HepG2 (cell line): ENCODE results near the gene IFT80. TPM values are rescaled to one million over a fixed set of nuclear protein-coding genes. Genes with fewer than 3 reads are reported as not detected.

Experiments
- FOXP1 ChIP-seq, 2 experiments: fragments of 450-650 bp in 1 of 2; IDR thresholded peaks; 2 replicates each; pipeline ENCODE4 v1.6.1; 2017 to 2018; ENCODE audit warnings: antibody characterized with exemption in 1 of 2
- GZF1 ChIP-seq: sonication (generic); formaldehyde crosslinking; IDR thresholded peaks from 2 replicates; pipeline ENCODE4 v1.5.1; 2020; ENCODE audit warnings: mild to moderate bottlenecking, missing genetic modification reagents
- IKZF4 ChIP-seq: sonication (generic); formaldehyde crosslinking; IDR thresholded peaks from 2 replicates; pipeline ENCODE4 v1.5.1; 2020; ENCODE audit warnings: borderline replicate concordance, mild to moderate bottlenecking, low read depth, missing genetic modification reagents; ENCODE audit errors: not compliant biosample characterization
- KDM5A ChIP-seq: fragments of 200-600 bp; sonication (generic); IDR thresholded peaks from 2 replicates; pipeline ENCODE4 v1.7.0; 2018; ENCODE audit warnings: antibody characterized with exemption, mild to moderate bottlenecking, low read length, borderline replicate concordance
- PCBP1 ChIP-seq: fragments of 200-400 bp; formaldehyde crosslinking; IDR thresholded peaks from 2 replicates; pipeline ENCODE4 v1.6.1; 2017; ENCODE audit warnings: mild to moderate bottlenecking, low read depth, low read length, borderline replicate concordance
- POLR2AphosphoS2 ChIP-seq: IDR thresholded peaks from 2 replicates; pipeline ENCODE4 v1.6.1; 2011; ENCODE audit warnings: low read depth, low read length, improper control_type of control experiment
- SMARCE1 ChIP-seq: fragments of 450-650 bp; IDR thresholded peaks from 2 replicates; pipeline ENCODE4 v1.6.1; 2017; ENCODE audit warnings: borderline replicate concordance
- SYNCRIP ChIP-seq: fragments of 200-400 bp; formaldehyde crosslinking; IDR thresholded peaks from 2 replicates; pipeline ENCODE4 v1.6.1; 2018; ENCODE audit warnings: mild to moderate bottlenecking, low read depth, low read length; ENCODE audit not compliant: insufficient read depth
- ZNF10 ChIP-seq: sonication (generic); formaldehyde crosslinking; IDR thresholded peaks from 2 replicates; pipeline ENCODE4 v1.4.0; 2020; ENCODE audit warnings: mild to moderate bottlenecking, low read depth, missing genetic modification reagents, borderline replicate concordance
- ZNF160 ChIP-seq: sonication (generic); formaldehyde crosslinking; IDR thresholded peaks from 2 replicates; pipeline ENCODE4 v1.8.0; 2022; ENCODE audit warnings: mild to moderate bottlenecking, inconsistent platforms, missing genetic modification reagents
- ZNF567 ChIP-seq: sonication (generic); formaldehyde crosslinking; IDR thresholded peaks from 2 replicates; pipeline ENCODE4 v1.8.1; 2023; ENCODE audit warnings: mild to moderate bottlenecking, missing genetic modification reagents, borderline replicate concordance
- ZNF720 ChIP-seq: sonication (generic); formaldehyde crosslinking; IDR thresholded peaks from 2 replicates; pipeline ENCODE4 v1.4.0; 2020; ENCODE audit warnings: missing genetic modification reagents
- ZNF75D ChIP-seq: sonication (generic); formaldehyde crosslinking; IDR thresholded peaks from 2 replicates; pipeline ENCODE4 v1.8.1; 2023; ENCODE audit warnings: missing genetic modification reagents, mild to moderate bottlenecking, borderline replicate concordance
- polyA plus RNA-seq, 8 experiments: library from polyadenylated mRNA; depleted of rRNA in 3 of 8; stranded (reverse) in 7 of 8; unstranded in 1 of 8; fragments of >200 nt; fragmentation: Illumina TruSeq in 4 of 8; extraction: Trizol in 4 of 8; gene quantifications; 2 replicates each; pipeline versions ENCODE4 v1.2.1 to v1.2.3, GENCODE V29; 2011 to 2016; ENCODE audit warnings: low read depth in 4 of 8, missing spikeins in 1 of 8, mixed read lengths in 1 of 8; ENCODE audit not compliant: insufficient read depth in 1 of 8
- total RNA-seq, 5 experiments: library from RNA; depleted of rRNA; stranded (reverse); fragments of >200 nt; fragmentation: Illumina TruSeq; extraction: Trizol; gene quantifications; 2 replicates each; pipeline ENCODE4 v1.2.3, GENCODE V29; 2016; ENCODE audit warnings: low read depth in 1 of 5
- TF ChIP-seq, protein P1 (sequence below): sonication (generic); formaldehyde crosslinking; IDR thresholded peaks from 2 replicates; pipeline ENCODE4 v1.5.1; 2020; ENCODE audit warnings: missing genetic modification reagents, mild to moderate bottlenecking, borderline replicate concordance
- TF ChIP-seq, protein P2 (sequence below): sonication (generic); formaldehyde crosslinking; IDR thresholded peaks from 2 replicates; pipeline ENCODE4 v1.8.0; 2022; ENCODE audit warnings: missing genetic modification reagents, mild to moderate bottlenecking, borderline replicate concordance
- TF ChIP-seq, protein P3 (sequence below): sonication (generic); formaldehyde crosslinking; IDR thresholded peaks from 2 replicates; pipeline ENCODE4 v1.4.0; 2020; ENCODE audit warnings: missing genetic modification reagents; ENCODE audit errors: not compliant biosample characterization
- TF ChIP-seq, protein P4 (sequence below): sonication (generic); formaldehyde crosslinking; IDR thresholded peaks from 2 replicates; pipeline ENCODE4 v1.4.0; 2020; ENCODE audit warnings: missing genetic modification reagents

Gene IFT80
- total and polyA plus RNA-seq, 2 of the 13 experiments (the other 11 are each of a cell fraction or from before 2014, with no cell fraction given), result 11.4 to 15.7 TPM

DNA sequence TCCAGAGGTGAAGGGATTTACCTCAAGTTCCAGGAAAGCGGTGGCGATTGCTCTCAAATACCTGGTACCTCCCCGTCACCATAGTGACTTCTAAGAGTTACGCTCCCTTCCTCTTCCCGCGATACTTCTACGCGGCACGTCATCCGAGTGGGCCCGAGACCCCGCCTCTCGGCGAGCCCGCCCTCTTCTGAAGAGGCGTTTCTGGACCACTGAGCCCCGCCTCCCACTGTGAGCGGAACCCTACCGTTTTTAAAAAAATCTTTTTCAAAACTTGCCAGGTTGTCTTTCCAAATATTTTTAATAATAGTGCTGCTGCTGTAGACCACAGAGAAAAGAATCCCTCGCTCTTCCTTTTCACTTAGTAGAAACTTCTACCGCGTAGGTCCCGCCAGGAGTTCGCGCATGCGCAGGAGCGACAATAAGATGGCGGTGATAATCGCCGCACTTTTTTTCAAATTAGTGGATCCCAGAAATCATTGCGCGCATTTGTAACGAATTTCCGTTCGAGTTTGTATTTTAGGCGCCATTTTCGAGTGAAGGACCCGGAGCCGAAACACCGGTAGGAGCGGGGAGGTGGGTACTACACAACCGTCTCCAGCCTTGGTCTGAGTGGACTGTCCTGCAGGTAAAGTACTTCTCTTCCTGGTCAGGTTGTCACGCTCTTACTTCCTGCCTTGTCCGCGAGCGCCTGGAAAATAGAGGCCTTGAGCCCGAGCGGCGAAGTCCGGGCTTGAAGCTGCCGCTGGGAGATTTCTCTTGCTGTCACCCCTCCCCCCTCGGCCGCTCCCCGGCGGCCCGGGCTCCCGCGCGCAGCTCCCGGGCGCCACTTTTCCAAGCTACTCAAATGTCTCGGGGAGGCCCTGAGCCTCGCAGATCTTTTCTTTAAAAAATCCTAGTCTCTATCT is at the start of gene IFT80, which contains the start of gene SMC4 (continued):
- TF ChIP-seq IKZF4 (CRISPR knock-in tag) (no peak), SMARCE1 (no peak), ZNF75D (no peak), GZF1 (CRISPR knock-in tag) (no peak), FOXP1 (IDR thresholded peaks at IDR 0.05) (no peak), FOXP1 (CRISPR knock-in tag; IDR thresholded peaks at IDR 0.05) (no peak), ZNF160 (CRISPR knock-in tag) (no peak), ZNF567 (no peak; the same call in 1 of the 2 replicates), ZNF720 (CRISPR knock-in tag) (no peak), KDM5A (peak; percentile 73), SYNCRIP (no peak), PCBP1 (no peak), POLR2AphosphoS2 (no peak), ZNF10 (CRISPR knock-in tag) (no peak)
- TF ChIP-seq, protein P1, sequence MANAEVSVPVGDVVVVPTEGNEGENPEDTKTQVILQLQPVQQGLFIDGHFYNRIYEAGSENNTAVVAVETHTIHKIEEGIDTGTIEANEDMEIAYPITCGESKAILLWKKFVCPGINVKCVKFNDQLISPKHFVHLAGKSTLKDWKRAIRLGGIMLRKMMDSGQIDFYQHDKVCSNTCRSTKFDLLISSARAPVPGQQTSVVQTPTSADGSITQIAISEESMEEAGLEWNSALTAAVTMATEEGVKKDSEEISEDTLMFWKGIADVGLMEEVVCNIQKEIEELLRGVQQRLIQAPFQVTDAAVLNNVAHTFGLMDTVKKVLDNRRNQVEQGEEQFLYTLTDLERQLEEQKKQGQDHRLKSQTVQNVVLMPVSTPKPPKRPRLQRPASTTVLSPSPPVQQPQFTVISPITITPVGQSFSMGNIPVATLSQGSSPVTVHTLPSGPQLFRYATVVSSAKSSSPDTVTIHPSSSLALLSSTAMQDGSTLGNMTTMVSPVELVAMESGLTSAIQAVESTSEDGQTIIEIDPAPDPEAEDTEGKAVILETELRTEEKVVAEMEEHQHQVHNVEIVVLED, result peak; percentile 49; the same call in 1 of the 2 replicates
- TF ChIP-seq, protein P2, sequence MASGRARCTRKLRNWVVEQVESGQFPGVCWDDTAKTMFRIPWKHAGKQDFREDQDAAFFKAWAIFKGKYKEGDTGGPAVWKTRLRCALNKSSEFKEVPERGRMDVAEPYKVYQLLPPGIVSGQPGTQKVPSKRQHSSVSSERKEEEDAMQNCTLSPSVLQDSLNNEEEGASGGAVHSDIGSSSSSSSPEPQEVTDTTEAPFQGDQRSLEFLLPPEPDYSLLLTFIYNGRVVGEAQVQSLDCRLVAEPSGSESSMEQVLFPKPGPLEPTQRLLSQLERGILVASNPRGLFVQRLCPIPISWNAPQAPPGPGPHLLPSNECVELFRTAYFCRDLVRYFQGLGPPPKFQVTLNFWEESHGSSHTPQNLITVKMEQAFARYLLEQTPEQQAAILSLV (CRISPR knock-in tag), result no peak
- TF ChIP-seq, protein P3, sequence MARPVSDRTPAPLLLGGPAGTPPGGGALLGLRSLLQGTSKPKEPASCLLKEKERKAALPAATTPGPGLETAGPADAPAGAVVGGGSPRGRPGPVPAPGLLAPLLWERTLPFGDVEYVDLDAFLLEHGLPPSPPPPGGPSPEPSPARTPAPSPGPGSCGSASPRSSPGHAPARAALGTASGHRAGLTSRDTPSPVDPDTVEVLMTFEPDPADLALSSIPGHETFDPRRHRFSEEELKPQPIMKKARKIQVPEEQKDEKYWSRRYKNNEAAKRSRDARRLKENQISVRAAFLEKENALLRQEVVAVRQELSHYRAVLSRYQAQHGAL (CRISPR knock-in tag), result no peak
- TF ChIP-seq, protein P4, sequence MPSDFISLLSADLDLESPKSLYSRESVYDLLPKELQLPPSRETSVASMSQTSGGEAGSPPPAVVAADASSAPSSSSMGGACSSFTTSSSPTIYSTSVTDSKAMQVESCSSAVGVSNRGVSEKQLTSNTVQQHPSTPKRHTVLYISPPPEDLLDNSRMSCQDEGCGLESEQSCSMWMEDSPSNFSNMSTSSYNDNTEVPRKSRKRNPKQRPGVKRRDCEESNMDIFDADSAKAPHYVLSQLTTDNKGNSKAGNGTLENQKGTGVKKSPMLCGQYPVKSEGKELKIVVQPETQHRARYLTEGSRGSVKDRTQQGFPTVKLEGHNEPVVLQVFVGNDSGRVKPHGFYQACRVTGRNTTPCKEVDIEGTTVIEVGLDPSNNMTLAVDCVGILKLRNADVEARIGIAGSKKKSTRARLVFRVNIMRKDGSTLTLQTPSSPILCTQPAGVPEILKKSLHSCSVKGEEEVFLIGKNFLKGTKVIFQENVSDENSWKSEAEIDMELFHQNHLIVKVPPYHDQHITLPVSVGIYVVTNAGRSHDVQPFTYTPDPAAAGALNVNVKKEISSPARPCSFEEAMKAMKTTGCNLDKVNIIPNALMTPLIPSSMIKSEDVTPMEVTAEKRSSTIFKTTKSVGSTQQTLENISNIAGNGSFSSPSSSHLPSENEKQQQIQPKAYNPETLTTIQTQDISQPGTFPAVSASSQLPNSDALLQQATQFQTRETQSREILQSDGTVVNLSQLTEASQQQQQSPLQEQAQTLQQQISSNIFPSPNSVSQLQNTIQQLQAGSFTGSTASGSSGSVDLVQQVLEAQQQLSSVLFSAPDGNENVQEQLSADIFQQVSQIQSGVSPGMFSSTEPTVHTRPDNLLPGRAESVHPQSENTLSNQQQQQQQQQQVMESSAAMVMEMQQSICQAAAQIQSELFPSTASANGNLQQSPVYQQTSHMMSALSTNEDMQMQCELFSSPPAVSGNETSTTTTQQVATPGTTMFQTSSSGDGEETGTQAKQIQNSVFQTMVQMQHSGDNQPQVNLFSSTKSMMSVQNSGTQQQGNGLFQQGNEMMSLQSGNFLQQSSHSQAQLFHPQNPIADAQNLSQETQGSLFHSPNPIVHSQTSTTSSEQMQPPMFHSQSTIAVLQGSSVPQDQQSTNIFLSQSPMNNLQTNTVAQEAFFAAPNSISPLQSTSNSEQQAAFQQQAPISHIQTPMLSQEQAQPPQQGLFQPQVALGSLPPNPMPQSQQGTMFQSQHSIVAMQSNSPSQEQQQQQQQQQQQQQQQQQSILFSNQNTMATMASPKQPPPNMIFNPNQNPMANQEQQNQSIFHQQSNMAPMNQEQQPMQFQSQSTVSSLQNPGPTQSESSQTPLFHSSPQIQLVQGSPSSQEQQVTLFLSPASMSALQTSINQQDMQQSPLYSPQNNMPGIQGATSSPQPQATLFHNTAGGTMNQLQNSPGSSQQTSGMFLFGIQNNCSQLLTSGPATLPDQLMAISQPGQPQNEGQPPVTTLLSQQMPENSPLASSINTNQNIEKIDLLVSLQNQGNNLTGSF, result no peak
